CD4-positive, alpha-beta memory T cell (primary cell): ENCODE results near the gene F7. TPM values are rescaled to one million over a fixed set of nuclear protein-coding genes. Genes with fewer than 3 reads are reported as not detected.

Source experiments
- CTCF ChIA-PET: fragments of 350-600 bp; sonication (Branson Sonifier 250); formaldehyde crosslinking; loops from one replicate; lab custom pipeline; 2021; ENCODE audit warnings: inconsistent platforms; ENCODE audit not compliant: partially characterized antibody; lab: Charles Lee
- POLR2A ChIA-PET: fragments of 350-600 bp; sonication (Branson Sonifier 250); formaldehyde crosslinking; loops from one replicate; lab custom pipeline; 2021; ENCODE audit not compliant: partially characterized antibody; lab: Charles Lee
- DNase-seq, 5 donors: peaks; one replicate each; pipeline versions ENCODE4 v3.0.0 to v3.0.0-alpha.2; 2020 to 2022; ENCODE audit warnings: mixed read lengths in 1 of 5
- H3K27ac ChIP-seq: one replicate; pipeline ENCODE4 v1.7.0; 2013; ENCODE audit warnings: low read depth, low read length
- H3K27me3 ChIP-seq: 2 replicates; pipeline ENCODE4 v1.7.0; 2013; ENCODE audit warnings: mild to moderate bottlenecking, low read length, moderate library complexity; ENCODE audit not compliant: insufficient read depth
- H3K36me3 ChIP-seq: 2 replicates; pipeline ENCODE4 v1.7.0; 2013; ENCODE audit warnings: mild to moderate bottlenecking, low read length, moderate library complexity; ENCODE audit not compliant: insufficient read depth
- H3K4me1 ChIP-seq: 2 replicates; pipeline ENCODE4 v1.7.0; 2013; ENCODE audit warnings: mild to moderate bottlenecking, low read length, moderate library complexity; ENCODE audit not compliant: insufficient read depth
- H3K4me3 ChIP-seq, 2 donors: one replicate each; pipeline ENCODE4 v1.7.0; 2013; ENCODE audit warnings: low read length in 2 of 2, mild to moderate bottlenecking in 1 of 2
- H3K9me3 ChIP-seq, 2 donors: one replicate each; pipeline ENCODE4 v1.7.0; 2013; ENCODE audit warnings: low read length in 2 of 2, control low read depth in 1 of 2; ENCODE audit not compliant: control insufficient read depth in 1 of 2
- H3K27ac Mint-ChIP-seq, 7 donors: one replicate each; pipeline ENCODE4 v1.8.0; 2020 to 2021; ENCODE audit warnings: mixed read lengths in 7 of 7, mild to moderate bottlenecking in 6 of 7, inconsistent platforms in 3 of 7, moderate library complexity in 3 of 7
- H3K27me3 Mint-ChIP-seq, 2 donors: one replicate each; pipeline ENCODE4 v1.8.0; 2020 to 2021; ENCODE audit warnings: mixed read lengths in 2 of 2
- H3K36me3 Mint-ChIP-seq, 2 donors: one replicate each; pipeline ENCODE4 v1.8.0; 2020 to 2021; ENCODE audit warnings: mixed read lengths in 2 of 2, inconsistent platforms in 1 of 2, mild to moderate bottlenecking in 1 of 2
- H3K4me1 Mint-ChIP-seq, 4 donors: one replicate each; pipeline ENCODE4 v1.8.0; 2020 to 2021; ENCODE audit warnings: mixed read lengths in 4 of 4, mild to moderate bottlenecking in 1 of 4
- H3K4me3 Mint-ChIP-seq, 8 donors: one replicate each; pipeline ENCODE4 v1.8.0; 2020 to 2021; ENCODE audit warnings: mixed read lengths in 8 of 8, mild to moderate bottlenecking in 7 of 8, moderate library complexity in 6 of 8, inconsistent platforms in 3 of 8
- H3K9me3 Mint-ChIP-seq, 8 donors: one replicate each; pipeline ENCODE4 v1.8.0; 2020 to 2021; ENCODE audit warnings: mixed read lengths in 8 of 8, mild to moderate bottlenecking in 5 of 8, inconsistent platforms in 3 of 8, moderate library complexity in 1 of 8
- intact Hi-C: fragments of 100-400 bp; cut with micrococcal nuclease; formaldehyde crosslinking; loops from one replicate; pipeline ENCODE4 v1.15.1; 2023
- polyA plus RNA-seq, 2 donors: library from polyadenylated mRNA; unstranded; fragments of 300-500 nt; fragmentation: Illumina TruSeq; gene quantifications; one replicate each; pipeline ENCODE4 v1.2.3, GENCODE V29; 2021
- total RNA-seq, 2 experiments: library from RNA; stranded (reverse); gene quantifications; one replicate each; pipeline ENCODE4 v1.2.3, GENCODE V29; 2021

The F7 gene
- total and polyA plus RNA-seq, 4 experiments from 2014 or later = not detected

DNA sequence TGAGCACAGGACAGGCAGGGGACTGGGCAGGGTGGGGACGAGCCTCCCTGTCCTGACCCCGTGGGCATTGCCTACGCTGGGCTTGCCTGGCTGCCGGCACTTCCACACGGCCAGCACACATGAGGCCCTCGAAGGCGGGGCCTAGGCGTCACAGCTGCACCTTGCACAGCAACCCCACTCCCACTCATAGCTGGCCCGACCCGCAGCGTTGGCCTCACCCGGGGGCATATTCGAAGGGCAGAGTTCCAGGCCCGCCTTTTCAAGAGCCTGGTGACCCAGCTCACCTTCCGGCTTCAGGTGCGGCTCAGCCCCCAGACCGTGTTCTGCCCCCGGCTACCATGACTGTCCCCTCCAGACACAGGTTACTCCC is 36.0 kb downstream of the F7 start:
- CTCF ChIA-PET = no interaction called here
- no peak for DNase-seq

DNA sequence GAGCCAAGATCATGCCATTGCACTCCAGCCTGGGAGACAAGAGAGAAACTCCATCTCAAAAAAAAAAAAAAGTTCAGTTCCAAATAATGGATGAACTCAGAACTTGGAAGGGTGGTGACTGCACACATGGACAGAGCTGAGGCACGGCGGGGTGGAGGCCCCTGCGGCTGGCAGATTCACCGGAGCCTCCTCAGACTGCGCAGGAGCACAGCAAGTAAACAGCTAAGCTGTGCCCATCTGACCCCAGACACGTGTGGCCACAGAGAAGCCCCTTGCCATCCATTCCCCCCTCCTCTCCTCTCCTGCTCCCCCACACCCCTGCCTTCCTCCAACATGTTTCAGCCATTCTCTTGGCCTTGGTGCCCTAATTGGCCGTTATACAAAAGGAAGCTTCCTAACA is 37.3 kb downstream of the F7 start:
- CTCF ChIA-PET = no interaction called here
- H3K4me3 ChIP-seq = no peak overlapping the region
- Mint-ChIP-seq H3K9me3 (peaks cover 0 to 4% (median 0%) of the 10 kb centered on the region in 8 donors), H3K36me3 (no peaks in the 10 kb centered on the region), H3K4me1 (no peaks in the 10 kb centered on the region), H3K4me3 (no peak overlapping the region), H3K27me3 (peaks cover 0 to 2% of the 10 kb centered on the region in 2 donors), H3K27ac (no peak overlapping the region)
- H3K4me1 ChIP-seq = no peaks in the 10 kb centered on the region
- intact Hi-C loops = no loop called here
- H3K27me3 ChIP-seq = no peaks in the 10 kb centered on the region
- no peaks in the 10 kb centered on the region for H3K9me3 ChIP-seq
- H3K36me3 ChIP-seq = no peaks in the 10 kb centered on the region
- POLR2A ChIA-PET = no interaction called here
- no peak for DNase-seq
- H3K27ac ChIP-seq = no peak overlapping the region

More for the DNA sequence above, 36.0 kb downstream of the F7 start:
- Mint-ChIP-seq H3K36me3 (no peaks in the 10 kb centered on the region), H3K9me3 (peaks cover 0 to 4% (median 0%) of the 10 kb centered on the region in 8 donors), H3K4me1 (no peaks in the 10 kb centered on the region), H3K27me3 (peaks cover 0 to 2% of the 10 kb centered on the region in 2 donors), H3K27ac (no peak overlapping the region), H3K4me3 (no peak overlapping the region)
- H3K9me3 ChIP-seq = no peaks in the 10 kb centered on the region
- no peaks in the 10 kb centered on the region for H3K36me3 ChIP-seq
- intact Hi-C loops = no loop called here
- POLR2A ChIA-PET = no interaction called here
- no peaks in the 10 kb centered on the region for H3K27me3 ChIP-seq
- H3K27ac ChIP-seq = no peak overlapping the region
- H3K4me3 ChIP-seq = no peak overlapping the region
- no peaks in the 10 kb centered on the region for H3K4me1 ChIP-seq

DNA sequence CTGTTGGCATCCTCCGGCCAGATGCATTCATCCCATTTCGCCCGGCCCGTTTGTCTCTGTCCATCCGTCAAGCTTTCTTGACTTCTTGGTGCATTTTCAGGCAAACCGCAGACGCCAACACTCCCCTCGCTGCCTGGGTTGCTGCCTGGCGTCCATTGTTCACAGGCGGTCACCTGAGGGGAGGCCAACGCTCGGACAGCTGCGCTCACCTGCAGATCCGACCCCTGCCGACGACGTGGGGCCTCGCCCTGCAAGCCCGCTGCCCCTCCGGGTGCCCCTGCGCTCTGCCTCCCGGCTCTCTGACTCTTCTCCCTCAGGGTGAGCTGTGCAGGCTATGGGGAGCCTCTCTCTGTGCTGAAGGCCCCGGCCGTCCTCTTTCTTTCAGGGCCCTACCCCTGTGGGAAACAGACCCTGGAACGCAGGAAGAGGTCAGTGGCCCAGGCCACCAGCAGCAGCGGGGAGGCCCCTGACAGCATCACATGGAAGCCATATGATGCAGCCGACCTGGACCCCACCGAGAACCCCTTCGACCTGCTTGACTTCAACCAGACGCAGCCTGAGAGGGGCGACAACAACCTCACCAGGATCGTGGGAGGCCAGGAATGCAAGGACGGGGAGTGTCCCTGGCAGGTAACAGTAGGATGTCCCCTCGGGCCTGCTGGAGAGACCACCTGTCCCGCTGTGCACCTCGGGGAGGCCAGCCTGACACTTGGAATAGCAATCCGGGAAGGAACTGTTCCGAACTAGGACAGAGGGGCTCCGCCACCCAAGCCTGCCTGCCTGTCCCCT is 38.1 kb downstream of the F7 start:
- Histone ChIP-seq H3K36me3 (no peaks in the 10 kb centered on the region), H3K27ac (no peak overlapping the region), H3K9me3 (no peaks in the 10 kb centered on the region), H3K4me3 (no peak overlapping the region), H3K27me3 (no peaks in the 10 kb centered on the region), H3K4me1 (no peaks in the 10 kb centered on the region)
- DNase-seq = no peak
- intact Hi-C loops = no loop called here
- ChIA-PET POLR2A (no interaction called here), CTCF (no interaction called here)
- peaks cover 0 to 2% of the 10 kb centered on the region in 2 donors for H3K27me3 Mint-ChIP-seq
- no peaks in the 10 kb centered on the region for H3K4me1 Mint-ChIP-seq
- no peak overlapping the region for H3K4me3 Mint-ChIP-seq
- H3K27ac Mint-ChIP-seq = no peak overlapping the region
- peaks cover 0 to 4% (median 0%) of the 10 kb centered on the region in 8 donors for H3K9me3 Mint-ChIP-seq
- H3K36me3 Mint-ChIP-seq = no peaks in the 10 kb centered on the region

DNA sequence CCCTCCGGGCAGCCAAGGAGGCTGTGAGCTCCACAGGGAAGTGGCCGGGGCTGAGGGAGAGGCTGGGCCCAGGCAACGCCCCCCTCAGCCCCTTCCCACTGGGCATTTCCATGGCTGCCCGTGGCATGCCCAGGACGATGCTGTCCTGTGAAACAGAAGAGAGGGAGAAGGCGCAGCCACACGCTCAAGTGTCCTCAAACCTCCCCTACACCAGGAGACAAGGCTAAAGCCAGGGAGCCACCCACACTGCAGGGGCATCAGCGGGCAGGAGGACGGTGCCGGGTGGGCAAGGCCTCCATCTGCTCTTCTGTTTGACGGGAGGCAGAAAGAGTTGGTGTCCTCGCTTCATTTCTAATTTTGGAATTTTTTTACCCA is 38.7 kb downstream of the F7 start:
- no peaks in the 10 kb centered on the region for H3K4me1 ChIP-seq
- Mint-ChIP-seq H3K27ac (no peak overlapping the region), H3K36me3 (no peaks in the 10 kb centered on the region), H3K27me3 (no peaks in the 10 kb centered on the region), H3K4me3 (no peak overlapping the region), H3K9me3 (peaks cover 0 to 4% (median 0%) of the 10 kb centered on the region in 8 donors), H3K4me1 (no peaks in the 10 kb centered on the region)
- no peaks in the 10 kb centered on the region for H3K36me3 ChIP-seq
- ChIA-PET POLR2A (no interaction called here), CTCF (no interaction called here)
- intact Hi-C loops = no loop called here
- no peaks in the 10 kb centered on the region for H3K9me3 ChIP-seq
- no peak for DNase-seq
- no peak overlapping the region for H3K27ac ChIP-seq
- no peak overlapping the region for H3K4me3 ChIP-seq
- no peaks in the 10 kb centered on the region for H3K27me3 ChIP-seq

DNA sequence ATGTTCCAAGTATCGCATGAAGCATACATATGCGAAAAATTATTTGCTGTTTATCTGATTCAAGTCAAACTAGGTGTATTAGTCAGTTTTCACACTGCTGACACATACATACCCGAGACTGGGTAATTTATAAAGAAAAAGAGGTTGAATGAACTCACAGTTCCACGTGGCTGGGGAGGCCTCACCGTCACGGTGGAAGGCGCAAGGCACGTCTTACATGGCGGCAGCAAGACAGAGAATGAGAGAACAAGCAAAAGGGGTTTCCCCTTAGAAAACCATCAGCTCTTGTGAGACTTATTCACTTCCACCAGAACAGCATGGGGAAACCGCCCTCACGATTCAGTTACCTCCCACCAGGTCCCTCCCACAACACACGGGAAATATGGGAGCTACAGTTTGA is 39.9 kb downstream of the F7 start:
- Histone ChIP-seq H3K36me3 (no peaks in the 10 kb centered on the region), H3K9me3 (no peaks in the 10 kb centered on the region), H3K4me3 (no peak overlapping the region), H3K4me1 (no peaks in the 10 kb centered on the region), H3K27me3 (no peaks in the 10 kb centered on the region), H3K27ac (no peak overlapping the region)
- Mint-ChIP-seq H3K4me1 (no peaks in the 10 kb centered on the region), H3K27me3 (no peaks in the 10 kb centered on the region), H3K27ac (no peak overlapping the region), H3K9me3 (peaks cover 0 to 4% (median 0%) of the 10 kb centered on the region in 8 donors), H3K4me3 (no peak overlapping the region), H3K36me3 (no peaks in the 10 kb centered on the region)
- DNase-seq = no peak
- CTCF ChIA-PET = no interaction called here
- POLR2A ChIA-PET = no interaction called here
- intact Hi-C loops = no loop called here

DNA sequence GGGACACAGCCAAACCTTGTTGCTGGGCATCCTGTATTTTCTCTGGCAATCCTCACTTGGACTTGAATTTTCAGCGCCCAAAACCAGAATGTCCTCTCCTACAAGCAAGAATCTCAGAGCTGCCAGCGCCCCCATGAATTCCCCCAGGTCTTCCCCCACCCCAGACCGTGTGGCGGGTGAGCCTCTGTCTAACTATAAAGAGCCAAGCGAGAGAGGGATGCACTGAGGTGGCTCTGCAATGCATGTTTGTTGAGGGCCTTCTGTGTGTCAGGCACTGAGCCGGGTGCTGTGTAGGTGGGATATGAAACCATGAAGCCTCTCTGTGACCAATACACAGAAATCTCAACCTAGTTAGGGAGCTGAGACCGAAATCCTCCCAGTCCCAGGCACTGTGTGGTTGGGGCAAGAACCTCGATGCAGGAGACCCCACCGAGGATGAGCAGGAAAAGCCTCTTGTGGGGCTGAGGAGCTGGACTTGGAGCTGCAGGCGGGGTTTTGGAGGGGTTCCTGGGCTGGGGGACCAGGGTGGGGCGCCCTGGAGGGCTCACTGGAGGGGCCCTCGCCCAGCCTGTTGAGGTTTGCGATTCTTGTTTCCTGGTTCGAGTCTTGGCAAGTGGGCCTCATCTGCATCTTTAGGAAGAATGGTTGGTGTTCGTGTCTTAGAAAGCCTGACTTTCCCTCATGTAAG is 40.5 kb downstream of the F7 start:
- no peaks in the 10 kb centered on the region for H3K27me3 ChIP-seq
- H3K27ac ChIP-seq = no peak overlapping the region
- no peaks in the 10 kb centered on the region for H3K4me1 Mint-ChIP-seq
- intact Hi-C loops = no loop called here
- no peaks in the 10 kb centered on the region for H3K9me3 ChIP-seq
- CTCF ChIA-PET = no interaction called here
- POLR2A ChIA-PET = no interaction called here
- H3K27ac Mint-ChIP-seq = no peak overlapping the region
- H3K4me1 ChIP-seq = no peaks in the 10 kb centered on the region
- H3K36me3 ChIP-seq = no peaks in the 10 kb centered on the region
- no peaks in the 10 kb centered on the region for H3K36me3 Mint-ChIP-seq
- DNase-seq = no peak
- H3K4me3 ChIP-seq = no peak overlapping the region
- H3K27me3 Mint-ChIP-seq = no peaks in the 10 kb centered on the region
- peaks cover 0 to 4% (median 0%) of the 10 kb centered on the region in 8 donors for H3K9me3 Mint-ChIP-seq
- no peak overlapping the region for H3K4me3 Mint-ChIP-seq

DNA sequence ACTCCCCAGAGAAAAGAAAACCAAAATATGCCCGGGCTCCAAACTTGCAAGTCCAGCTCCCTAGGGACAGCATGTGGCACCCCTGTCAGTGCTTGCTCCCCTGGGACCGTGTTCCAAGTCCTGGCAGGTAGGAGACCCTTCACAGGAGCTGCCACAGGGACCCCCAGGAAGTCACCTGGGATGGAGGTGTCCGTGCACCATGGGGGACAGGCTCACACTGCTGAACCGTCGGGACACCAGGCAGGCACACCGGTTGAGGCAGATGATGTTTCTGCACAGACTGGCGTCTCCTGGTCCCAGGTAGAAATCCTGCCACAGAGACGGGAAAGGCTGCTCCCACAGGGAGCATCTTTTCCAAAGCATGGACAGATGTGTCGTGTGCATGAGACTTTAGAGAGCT is 41.2 kb downstream of the F7 start:
- no peaks in the 10 kb centered on the region for H3K27me3 Mint-ChIP-seq
- H3K4me1 Mint-ChIP-seq = peaks cover 0 to 2% (median 0%) of the 10 kb centered on the region in 4 donors
- CTCF ChIA-PET = no interaction called here
- no peaks in the 10 kb centered on the region for H3K27me3 ChIP-seq
- H3K36me3 ChIP-seq = no peaks in the 10 kb centered on the region
- intact Hi-C loops = no loop called here
- H3K4me3 ChIP-seq = no peak overlapping the region
- no peak for DNase-seq
- POLR2A ChIA-PET = no interaction called here
- H3K4me1 ChIP-seq = peaks cover under 1% of the 10 kb centered on the region
- no peak overlapping the region for H3K27ac ChIP-seq
- H3K4me3 Mint-ChIP-seq = no peak overlapping the region
- no peak overlapping the region for H3K27ac Mint-ChIP-seq
- no peaks in the 10 kb centered on the region for H3K9me3 ChIP-seq
- H3K36me3 Mint-ChIP-seq = no peaks in the 10 kb centered on the region
- H3K9me3 Mint-ChIP-seq = peaks cover 0 to 4% (median 0%) of the 10 kb centered on the region in 8 donors
